Left ventricle myocardium inferior (tissue), 1 donor: ENCODE results near the gene GZMA. TPM values are rescaled to one million over a fixed set of nuclear protein-coding genes. Genes with fewer than 3 reads are reported as not detected.
"Not testable (repeated sequence)": the region's sequence is repeated elsewhere in the genome, so short reads cannot be mapped to it uniquely, and the experiment has no call there.

ENCODE experiments used
- DNase-seq: peaks from one replicate; pipeline ENCODE4 v3.0.0-alpha.2; 2020
- H3K27ac ChIP-seq: fragments of 200-600 bp; replicated peaks from 2 replicates; pipeline ENCODE4 v1.8.0; 2021
- H3K27me3 ChIP-seq: fragments of 200-600 bp; 2 replicates; pipeline ENCODE4 v1.8.0; 2021; ENCODE audit warnings: low read depth
- H3K36me3 ChIP-seq: fragments of 200-600 bp; 2 replicates; pipeline ENCODE4 v1.8.0; 2021
- H3K4me1 ChIP-seq: fragments of 200-600 bp; 2 replicates; pipeline ENCODE4 v1.8.0; 2021
- H3K4me3 ChIP-seq: fragments of 200-600 bp; 2 replicates; pipeline ENCODE4 v1.8.0; 2021; ENCODE audit warnings: mild to moderate bottlenecking, moderate library complexity
- H3K9me3 ChIP-seq: fragments of 200-600 bp; replicated peaks from 2 replicates; pipeline ENCODE4 v1.8.0; 2021
- CTCF ChIP-seq: fragments of 200-600 bp; IDR thresholded peaks from 2 replicates; pipeline ENCODE4 v1.8.0; 2021; ENCODE audit warnings: antibody characterized with exemption, mild to moderate bottlenecking, borderline replicate concordance
- intact Hi-C: fragments of 100-400 bp; cut with micrococcal nuclease; formaldehyde crosslinking; loops from one replicate; pipeline ENCODE4 v1.11.0; 2022
- total RNA-seq: library from RNA; stranded (reverse); fragmentation: NEBNext Ultra II Directional; extraction: Animal tissue kit (Norgen Biotek cat#: 25700); gene quantifications from one replicate; pipeline ENCODE4 v1.2.1, GENCODE V29; 2021
- donor health status: DM: no; HTN: yes; CAD: no; lungs with severe emphysema.

Gene GZMA
- total RNA-seq, 1 donor from 2014 or later = 1.5 TPM

- no peak for TF ChIP-seq CTCF
- Histone ChIP-seq H3K27me3 (no peaks in the 10 kb centered on the region), H3K9me3 (peaks cover 32% of the 10 kb centered on the region), H3K36me3 (no peaks in the 10 kb centered on the region), H3K27ac (no peak overlapping the region), H3K4me3 (no peak overlapping the region), H3K4me1 (no peaks in the 10 kb centered on the region)
- DNase-seq = no peak
- intact Hi-C loops = no loop called here
Measured at GRCh38 chr5:55081541-55081940, 20.9 kb upstream of the GZMA start.

GRCh38 chr5:55089301-55089700, 13.1 kb upstream of the GZMA start:
- peaks cover 25% of the 10 kb centered on the region for H3K9me3 ChIP-seq
- intact Hi-C loops, H3K4me1 ChIP-seq, H3K27ac ChIP-seq, H3K4me3 ChIP-seq, DNase-seq, H3K36me3 ChIP-seq, H3K27me3 ChIP-seq: not testable (repeated sequence)

- H3K9me3 ChIP-seq = peaks cover 18% of the 10 kb centered on the region
- H3K4me1 ChIP-seq, H3K27ac ChIP-seq, H3K27me3 ChIP-seq, H3K4me3 ChIP-seq, H3K36me3 ChIP-seq, DNase-seq, intact Hi-C loops: not testable (repeated sequence)
Measured at GRCh38 chr5:55091011-55091410, 11.4 kb upstream of the GZMA start.

- Histone ChIP-seq H3K36me3 (no peaks in the 10 kb centered on the region), H3K9me3 (peaks cover 5% of the 10 kb centered on the region), H3K27me3 (peaks cover 9% of the 10 kb centered on the region), H3K27ac (no peak overlapping the region), H3K4me1 (no peaks in the 10 kb centered on the region), H3K4me3 (no peak overlapping the region)
- TF ChIP-seq CTCF = no peak
- no peak for DNase-seq
- intact Hi-C loops = no loop called here
Measured at GRCh38 chr5:55096182-55096581, 6.3 kb upstream of the GZMA start.

- Histone ChIP-seq H3K27me3 (peaks cover 9% of the 10 kb centered on the region), H3K27ac (no peak overlapping the region), H3K4me1 (no peaks in the 10 kb centered on the region), H3K9me3 (peaks cover 5% of the 10 kb centered on the region), H3K4me3 (no peak overlapping the region), H3K36me3 (no peaks in the 10 kb centered on the region)
- TF ChIP-seq CTCF = no peak
- intact Hi-C loops = no loop called here
- no peak for DNase-seq
Measured at GRCh38 chr5:55096861-55097260, 5.6 kb upstream of the GZMA start.

GRCh38 chr5:55101148-55101547, 1.3 kb upstream of the GZMA start:
- intact Hi-C loops, H3K4me1 ChIP-seq, DNase-seq, H3K36me3 ChIP-seq, H3K9me3 ChIP-seq, H3K27ac ChIP-seq, H3K4me3 ChIP-seq: not testable (repeated sequence)
- H3K27me3 ChIP-seq = peaks cover 16% of the 10 kb centered on the region

- H3K27me3 ChIP-seq = peaks cover 13% of the 10 kb centered on the region
- H3K27ac ChIP-seq = no peak overlapping the region
- intact Hi-C loops = no loop called here
- no peak for DNase-seq
- H3K36me3 ChIP-seq = no peaks in the 10 kb centered on the region
- TF ChIP-seq CTCF = no peak
- H3K4me3 ChIP-seq = no peak overlapping the region
- H3K4me1 ChIP-seq = no peaks in the 10 kb centered on the region
- H3K9me3 ChIP-seq = peaks cover 5% of the 10 kb centered on the region
Measured at GRCh38 chr5:55101556-55102276, 730 bp upstream of the GZMA start.
